T-helper 22 cell (primary cell): ENCODE measurements around the gene F12.
A peak's percentile ranks its signal among the peaks of the same experiment; 100 is the strongest.
"Not testable (repeated sequence)": the region's sequence is repeated elsewhere in the genome, so short reads cannot be mapped to it uniquely, and the experiment has no call there.

Experiments used
- DNase-seq: peaks from one replicate; pipeline ENCODE4 v3.0.0-alpha.2; 2020; ENCODE audit warnings: low read depth

The F12 gene

DNA sequence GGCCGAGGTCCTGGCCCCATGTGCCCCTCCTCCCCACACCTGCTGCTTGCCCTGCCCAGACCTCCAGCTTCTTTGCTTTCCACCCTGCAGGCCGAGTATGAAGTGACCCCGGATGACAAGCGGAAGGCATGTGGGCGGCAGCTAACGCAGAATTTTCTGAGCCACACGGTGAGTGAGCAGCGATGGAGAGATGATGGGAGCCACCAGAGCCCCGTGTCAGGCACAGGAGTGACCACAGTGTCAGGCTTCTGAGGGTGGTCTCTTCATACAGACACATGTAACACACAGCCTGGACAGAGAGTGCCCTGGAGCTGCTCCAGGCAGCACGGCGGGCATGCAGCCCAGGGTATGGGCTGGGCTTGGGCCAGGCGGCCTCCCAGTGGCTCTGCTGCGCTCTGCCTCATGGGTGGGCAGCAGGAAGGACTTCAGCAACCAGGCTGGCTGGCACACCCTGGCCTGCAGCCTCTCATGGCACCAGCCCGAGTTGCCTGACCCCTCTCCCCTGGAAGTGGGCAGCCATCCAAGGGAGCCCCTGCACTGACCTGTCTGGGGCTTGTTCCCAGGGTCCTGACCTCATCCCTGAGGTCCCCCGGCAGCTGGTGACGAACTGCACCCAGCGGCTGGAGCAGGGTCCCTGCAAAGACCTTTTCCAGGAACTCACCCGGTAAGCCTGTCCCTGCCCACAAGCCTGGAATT, 22.9 kb upstream of the F12 start:
- no peak for DNase-seq

DNA sequence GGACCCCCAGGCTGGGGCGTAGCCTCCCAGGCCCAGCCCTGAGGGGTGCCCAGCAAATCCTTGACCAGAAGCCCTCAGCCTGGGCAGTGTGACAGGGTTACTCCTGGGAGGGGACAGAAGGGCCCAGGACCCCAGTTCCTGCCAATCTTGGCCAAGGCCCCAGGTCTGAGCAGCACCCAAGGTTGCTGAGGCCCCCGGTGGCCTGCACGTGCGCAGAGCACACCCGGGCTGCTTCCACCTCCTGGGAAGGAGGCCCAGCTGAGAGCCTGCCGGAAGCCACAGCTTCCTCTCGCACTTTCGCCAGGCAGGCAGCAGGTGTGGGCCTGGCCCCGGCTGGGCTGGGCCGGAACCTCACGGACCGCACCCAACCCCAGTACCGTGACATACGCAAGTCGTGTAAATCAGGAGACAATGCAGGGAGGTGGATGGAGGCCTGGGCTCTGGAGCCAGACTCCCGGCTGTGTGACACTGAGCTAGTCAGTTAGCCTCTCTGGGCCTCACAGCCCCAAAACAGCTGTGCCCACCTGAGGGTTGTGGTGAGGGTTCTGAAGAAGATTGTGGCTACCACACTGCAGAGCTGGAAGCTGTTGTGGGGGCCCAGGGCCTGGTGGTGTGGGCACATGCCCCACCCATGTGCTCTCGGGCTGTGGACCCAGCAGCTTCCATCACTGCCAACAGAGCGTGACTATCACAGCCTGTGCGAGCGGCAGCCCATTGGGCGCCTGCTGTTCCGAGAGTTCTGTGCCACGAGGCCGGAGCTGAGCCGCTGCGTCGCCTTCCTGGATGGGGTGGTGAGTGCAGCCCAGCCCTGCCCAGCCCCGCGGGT, 22.2 kb upstream of the F12 start:
- peak; percentile 70 for DNase-seq

DNA sequence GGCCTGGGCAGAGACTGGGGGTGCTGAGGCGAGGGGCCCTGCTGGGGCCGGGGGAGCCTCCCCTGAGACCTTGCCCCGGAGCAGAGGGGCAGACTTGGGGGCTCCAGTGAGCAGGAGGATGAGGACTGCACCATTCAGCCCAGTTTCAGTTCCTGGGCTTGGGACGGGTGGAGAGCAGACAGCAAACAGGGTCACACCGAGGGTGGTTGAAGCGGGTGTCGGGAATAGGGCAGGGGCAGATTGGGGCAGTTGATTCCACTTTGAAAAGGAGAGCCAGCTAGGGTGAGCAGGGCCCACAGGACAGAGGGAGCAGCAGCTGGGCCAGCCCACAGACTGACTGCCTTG, 21.6 kb upstream of the F12 start:
- DNase-seq = no peak

DNA sequence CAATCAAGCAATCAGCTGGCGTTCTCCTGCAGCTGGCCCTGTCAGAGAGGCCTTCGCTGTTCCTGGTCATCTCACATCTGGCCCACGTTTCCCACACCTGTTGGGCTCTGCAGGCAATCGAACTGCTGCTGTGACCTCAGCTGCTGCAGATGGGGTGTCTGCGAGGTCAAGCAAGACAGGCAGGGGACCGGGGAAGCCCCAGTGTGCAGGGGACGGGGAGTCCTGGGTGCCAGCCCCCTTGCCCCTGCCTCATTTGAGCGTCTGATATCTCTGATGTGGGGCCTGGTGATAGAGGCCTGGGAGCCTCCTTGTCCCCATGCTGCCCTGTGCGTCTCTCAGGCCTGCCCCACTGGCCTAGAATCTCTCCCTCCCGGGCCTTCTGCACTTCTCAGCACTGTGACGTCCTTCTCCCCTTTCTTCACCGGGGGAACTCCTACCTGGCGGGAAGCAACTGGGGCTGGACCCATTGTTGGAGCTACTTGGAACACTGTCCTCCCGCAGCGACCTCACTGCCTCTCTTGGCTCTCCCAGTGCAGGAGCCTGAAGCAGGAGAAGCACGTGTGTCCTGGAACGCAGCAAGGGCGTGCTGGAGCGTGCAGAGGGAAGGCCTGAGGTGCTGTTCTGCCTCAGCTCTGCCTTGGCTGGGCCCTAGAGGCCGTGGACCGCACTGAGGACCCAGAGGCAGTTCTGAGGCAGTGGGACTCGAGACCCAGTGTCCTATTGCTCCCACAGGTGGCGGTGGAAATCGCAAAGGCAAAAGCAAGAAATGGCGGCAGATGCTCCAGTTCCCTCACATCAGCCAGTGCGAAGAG, 21.0 kb upstream of the F12 start:
- no peak for DNase-seq

DNA sequence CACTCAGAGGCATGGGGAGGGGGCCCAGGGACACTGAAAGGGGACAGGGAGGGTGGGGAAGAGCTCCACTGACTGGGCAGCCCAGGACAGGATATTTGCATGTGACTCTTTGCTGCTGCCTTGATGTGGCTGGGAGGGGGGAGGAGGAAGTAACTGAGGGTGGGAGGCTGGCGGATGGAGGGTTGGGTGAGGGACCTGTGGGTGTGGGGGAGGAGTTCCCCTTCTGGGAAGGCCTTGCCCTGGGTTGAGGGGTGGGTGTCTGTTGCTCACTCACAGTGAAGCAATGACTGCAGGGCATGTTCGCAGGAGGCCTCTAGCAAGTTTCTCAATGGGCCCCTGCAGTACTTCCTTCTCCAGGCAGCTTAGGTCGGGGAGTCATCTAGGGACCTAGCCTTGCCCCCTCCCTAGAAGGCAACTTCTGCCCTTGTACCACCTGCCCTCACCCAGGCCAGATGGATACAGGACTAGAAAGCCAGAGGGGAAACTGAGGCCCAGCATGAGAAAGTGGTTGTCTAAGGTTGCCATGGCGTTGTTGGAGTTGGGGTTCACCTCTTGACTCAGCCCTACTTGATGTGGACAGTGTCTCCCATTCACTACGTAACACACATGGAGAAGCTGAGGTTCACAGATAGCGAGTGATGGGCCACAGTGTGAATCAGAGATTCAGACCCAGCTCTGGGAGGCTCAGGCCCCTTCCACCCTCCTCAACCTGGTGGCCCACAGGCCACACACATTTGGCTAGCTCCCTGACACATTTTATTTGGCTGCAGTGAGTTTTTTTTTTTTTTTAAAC, 20.1 kb upstream of the F12 start:
- peak; percentile 85 for DNase-seq

DNA sequence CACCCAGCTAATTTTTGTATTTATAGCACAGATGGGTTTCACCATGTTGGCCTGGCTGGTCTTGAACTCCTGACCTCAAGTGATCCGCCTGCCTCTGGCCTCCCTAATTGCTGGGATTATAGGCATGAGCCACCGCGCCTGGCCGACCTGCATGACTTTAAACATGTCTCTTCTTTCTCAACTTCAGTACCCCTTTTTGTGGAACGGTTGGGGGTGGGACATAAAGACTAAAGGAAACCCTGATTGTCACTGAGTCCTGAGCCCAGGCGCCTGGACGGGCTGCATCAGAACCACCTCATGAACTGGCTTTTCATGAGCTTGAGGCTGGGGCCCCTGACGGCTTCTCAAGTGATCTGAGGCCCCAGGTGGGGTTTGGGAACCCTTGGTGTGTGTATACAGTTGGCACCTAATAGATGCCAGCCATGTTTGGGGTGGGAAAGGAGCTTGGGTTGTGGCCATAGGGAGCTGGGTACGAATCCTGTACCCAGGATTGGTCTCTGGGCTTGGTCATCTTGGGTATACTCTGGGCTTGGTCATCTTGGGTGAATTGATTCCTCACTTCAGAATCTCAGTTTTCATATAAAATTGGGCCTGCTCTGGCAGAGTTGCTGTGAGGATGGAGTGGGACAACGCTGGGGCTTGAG, 19.3 kb upstream of the F12 start:
- DNase-seq = no peak

DNA sequence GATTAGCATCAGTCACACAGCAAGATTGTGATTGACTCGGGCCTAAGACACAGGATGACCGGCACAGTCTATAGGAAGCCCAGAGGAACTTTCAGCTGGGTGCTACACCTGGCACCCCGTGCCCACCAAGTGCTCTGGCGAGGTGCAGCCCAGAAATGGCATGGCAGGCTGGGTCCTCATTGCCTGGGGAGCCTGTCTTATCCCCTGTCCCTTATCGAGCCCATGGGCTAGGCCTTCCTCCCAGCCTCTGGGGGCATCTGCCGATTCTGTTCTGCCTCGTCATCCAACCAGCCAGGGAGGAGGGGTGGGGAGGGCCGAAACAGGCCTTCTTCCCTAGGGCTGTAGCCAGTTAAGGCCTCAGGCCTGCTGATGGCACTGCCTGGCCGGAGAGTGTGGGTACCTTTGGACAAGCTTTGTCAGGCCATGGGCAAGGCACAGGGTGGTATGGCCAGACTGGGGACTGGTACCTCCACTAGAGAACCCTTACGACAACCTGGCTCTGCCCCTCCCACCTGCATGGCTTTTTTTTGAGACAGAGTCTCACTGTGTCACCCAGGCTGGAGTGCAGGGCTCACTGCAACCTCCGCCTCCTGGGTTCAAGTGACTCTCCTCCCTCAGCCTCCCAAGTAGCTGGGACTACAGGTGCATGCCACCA, 18.7 kb upstream of the F12 start:
- no peak for DNase-seq

DNA sequence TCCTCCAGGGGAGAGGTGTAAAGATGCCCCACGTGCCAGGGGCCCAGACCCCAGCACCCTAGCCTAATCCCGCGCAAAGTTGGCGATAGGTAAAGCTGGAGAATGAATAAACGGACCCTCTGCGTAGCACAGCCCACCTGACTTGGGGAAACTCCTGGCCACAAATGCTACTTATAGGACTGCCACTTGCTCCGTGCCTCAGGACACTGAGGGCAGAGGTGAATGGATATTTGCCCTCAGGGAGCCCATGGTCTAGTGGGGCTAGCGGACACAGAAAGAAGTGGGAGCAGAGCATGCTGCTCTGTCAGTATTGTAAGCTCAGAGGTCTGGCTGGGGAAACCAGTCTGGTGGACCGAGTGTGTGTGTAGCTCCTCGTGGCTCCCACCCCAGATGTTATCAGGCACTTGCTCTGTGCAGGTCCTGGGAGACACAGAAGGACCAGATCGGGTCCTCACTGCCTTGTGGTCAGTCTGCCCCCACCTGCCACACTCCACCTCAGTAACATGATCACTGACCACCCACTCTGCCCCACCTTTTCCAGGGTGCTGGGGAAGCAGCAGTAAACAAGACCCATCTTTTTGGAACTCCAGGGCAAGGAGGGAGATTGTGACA, 18.0 kb upstream of the F12 start:
- no peak for DNase-seq

DNA sequence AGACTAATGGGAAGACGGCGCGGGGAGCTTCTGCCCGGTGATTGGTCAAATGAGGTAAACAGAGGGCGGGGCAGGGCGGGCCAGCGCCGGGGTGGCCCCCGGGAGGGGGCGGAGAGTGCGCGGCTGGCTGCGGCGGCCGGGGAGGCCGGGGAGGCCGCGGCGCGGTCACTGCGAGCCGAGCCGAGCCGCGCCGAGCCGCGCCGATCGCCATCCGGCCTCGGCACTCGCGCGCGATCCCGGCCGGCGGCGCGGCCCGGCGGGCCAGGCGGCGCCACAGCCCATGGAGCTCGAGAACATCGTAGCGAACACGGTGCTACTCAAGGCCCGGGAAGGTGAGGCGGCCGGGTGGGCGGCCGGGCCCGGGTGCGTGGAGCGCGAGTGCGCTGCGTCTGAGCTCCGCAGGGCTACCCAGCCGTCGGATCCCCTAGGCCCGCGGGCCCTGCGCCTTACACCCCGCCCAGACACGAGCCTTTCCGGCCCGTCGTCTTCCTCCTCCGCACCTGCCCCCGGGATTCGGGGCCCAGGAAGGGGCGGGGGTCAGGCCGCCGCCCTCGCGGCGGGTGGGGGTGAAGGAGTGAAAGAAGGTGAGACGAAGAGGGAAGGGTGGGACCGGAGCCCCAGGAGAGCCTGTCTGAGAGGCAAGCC, 17.3 kb upstream of the F12 start, which contains the start of gene GRK6:
GRK6 (plus strand) TSS at position 111 of the 645 bp plus-strand sequence; CDS start at position 281, 170 bp downstream.
- DNase-seq = peak; percentile 58

DNA sequence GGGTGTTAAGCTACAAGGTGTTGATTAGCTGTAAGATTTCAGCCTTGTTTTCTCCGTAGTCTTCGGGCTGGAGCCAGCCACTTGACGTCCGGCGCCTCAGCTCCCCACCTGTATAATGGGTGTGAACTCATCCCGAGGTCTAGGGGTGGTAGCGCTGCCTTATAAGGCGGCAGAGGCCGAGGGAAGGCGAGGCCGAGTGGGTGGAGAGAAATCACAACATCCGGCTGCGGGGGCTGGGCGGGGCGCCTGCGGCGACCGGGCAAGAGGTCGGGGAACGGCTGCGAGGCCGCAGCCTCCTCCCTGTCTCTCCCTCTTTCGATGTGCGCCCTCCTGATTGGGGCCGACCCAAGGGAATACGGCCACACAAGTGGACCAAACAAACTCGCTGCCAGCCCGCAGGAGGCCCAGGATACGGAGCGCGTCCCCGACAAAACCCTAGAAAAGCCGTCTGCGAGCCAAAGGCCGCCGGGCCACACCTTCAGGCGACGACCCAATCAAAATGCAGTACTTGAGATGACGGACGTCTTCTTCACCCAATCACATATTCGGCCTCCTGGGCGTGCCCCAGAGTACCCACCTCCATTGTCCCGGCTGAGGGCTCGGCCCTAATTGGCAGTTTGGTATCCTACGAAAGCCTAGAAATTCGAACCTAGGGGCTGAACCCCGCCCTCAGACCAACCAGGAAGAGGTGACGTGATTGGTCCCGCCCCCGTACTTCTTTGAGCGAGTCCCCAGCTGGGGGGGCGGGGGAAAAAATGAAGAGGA, 16.6 kb upstream of the F12 start:
- DNase-seq = peak; percentile 100

DNA sequence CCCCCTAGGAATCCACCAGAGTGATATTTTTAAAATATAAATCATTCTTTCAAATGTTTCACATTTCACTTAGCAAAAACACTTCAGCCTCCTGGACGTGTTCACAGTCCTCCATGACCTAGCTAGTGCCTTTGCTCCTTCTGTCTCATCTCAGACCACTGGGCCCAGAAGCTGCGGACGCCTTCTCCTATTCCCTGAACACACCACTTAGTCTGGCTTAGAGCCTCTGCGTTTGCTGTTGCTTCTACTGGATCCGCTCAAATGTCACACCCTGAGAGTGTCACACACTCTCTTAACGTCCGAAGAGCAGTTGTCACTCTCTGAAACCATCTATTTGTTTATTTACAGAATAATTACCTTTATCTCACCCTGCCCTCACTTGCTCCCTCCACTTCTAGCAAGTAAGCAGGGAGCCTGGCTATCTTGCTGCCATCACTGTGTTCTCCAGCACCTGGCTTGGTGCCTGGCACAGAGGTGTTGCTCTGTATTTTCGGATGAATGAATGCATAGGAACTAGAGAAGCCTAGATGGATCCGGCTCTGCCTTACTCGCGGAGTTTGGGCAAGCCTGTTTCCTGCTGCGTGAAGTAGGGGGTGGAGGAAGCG, 15.9 kb upstream of the F12 start:
- no peak for DNase-seq

DNA sequence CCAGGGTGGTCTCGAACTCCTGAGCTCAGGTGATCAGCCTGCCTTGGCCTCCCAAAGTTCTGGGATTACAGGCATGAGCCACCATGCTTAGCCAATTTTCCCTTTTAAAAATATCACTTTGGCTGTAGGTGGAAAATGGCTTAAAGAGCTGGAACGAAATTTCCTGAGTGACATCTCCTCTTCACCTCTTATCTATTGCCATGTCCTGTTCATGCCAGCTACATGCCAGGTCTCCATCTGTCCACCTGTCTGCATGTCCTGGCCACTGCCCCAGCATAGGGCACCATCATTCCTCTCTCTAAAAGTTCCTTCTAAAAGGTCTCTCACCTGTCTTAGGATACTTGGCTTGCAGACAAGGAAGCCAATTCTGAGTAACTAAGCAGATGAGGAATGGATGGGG, 14.3 kb upstream of the F12 start:
- no peak for DNase-seq

DNA sequence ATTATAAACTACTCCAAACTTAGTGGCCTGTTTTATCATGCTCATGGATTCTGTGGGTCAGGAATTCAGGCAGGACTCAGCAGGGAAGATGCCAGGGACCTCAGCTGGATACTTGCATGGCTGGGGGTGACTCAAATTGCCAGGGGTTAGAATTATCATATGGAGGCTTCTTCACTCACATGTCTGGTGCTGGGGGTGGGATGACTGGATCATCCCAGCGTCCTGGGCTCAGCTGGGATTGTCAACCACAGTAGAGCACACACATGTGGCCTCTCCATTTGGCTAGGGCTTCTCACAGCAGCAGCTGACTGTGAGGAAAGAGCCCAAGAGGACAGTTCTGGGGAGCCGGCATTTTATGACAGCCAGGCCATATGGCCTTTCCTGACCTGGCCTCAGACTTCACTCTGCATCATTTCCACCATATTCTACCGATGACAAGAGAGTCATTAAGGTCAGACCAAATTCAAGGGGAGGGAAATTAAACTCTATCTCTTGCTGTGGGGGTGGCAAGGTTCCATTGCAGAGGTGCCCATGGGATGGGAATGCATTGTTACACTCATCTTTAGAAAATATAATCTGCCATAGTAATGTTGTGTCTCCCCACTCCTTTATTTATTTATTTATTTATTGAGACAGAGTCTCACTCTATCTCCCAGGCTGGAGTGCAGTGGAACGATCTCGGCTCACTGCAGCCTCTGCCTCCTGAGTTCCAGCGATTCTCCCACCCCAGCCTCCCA, 11.9 kb upstream of the F12 start:
- DNase-seq = no peak

DNA sequence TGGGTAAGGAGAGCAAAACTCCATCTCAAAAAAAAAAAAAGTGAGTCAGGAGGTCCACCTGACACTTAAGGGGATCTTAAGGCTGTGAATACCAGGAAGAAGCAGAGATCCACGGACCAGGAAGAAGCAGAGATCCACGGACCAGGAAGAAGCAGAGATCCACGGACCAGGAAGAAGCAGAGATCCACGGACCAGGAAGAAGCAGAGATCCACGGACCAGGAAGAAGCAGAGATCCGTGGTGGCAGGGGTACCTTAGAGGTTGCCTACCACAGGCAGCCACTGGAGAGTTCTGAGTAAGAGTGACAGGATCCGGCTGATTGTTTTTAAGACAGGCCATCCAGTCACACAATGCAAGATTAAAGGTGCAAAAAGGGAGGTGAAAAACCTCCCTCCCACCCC, 11.1 kb upstream of the F12 start:
- not testable (repeated sequence) for DNase-seq

DNA sequence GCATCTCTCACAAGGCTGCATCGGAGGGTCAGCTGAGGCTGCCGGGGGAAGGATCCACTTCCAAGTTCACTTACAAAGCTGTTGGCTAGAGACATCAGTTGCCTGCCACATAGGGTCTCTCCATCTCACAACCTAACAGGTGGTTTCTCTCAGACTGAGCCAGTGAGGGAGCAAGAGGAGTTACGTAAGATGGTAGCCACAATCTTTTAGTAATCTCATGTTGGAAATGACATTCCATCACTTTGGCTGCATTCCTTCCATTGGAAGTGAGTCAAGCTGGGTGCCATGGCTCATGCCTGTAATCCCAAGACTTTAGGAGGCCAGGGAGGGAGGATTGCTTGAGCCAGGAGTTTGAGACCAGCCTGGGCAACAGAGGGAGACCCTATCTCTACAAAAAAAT, 9.7 kb upstream of the F12 start:
- no peak for DNase-seq

DNA sequence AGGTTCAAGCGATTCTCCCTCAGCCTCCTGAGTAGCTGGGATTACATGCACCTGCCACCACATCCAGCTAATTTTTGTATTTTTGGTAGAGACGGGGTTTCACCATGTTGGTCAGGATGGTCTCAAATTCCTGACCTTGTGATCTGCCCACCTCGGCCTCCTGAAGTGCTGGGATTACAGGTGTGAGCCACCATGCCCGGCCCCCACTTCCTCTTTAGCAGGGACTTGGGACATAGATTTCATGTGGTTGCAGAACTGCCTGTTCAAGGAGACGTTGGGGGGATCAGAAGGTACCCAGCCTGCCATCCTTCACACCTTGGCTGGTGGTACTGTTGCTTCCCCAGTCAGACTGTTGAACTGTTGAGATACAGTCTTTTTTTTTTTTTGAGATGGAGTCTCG, 7.7 kb upstream of the F12 start:
- DNase-seq = not testable (repeated sequence)

DNA sequence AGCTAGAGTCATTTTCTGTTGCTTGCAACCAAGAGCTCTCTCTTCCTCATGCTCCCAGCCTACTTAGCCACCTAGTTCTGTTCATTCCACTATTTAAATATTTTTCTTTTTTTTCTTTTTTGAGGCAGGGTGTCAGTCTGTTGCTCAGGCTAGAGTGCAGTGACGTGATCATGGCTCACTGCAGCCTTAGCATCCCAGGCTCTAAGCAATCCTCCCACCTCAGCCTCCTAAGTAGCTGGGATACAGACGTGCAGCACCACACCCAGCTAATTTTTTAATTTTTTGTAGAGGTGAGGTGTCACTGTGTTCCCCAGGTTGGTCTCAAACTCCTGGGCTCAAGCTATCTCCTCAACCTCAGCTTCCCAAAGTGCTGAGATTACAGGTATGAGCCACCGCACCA, 5.1 kb upstream of the F12 start:
- no peak for DNase-seq

DNA sequence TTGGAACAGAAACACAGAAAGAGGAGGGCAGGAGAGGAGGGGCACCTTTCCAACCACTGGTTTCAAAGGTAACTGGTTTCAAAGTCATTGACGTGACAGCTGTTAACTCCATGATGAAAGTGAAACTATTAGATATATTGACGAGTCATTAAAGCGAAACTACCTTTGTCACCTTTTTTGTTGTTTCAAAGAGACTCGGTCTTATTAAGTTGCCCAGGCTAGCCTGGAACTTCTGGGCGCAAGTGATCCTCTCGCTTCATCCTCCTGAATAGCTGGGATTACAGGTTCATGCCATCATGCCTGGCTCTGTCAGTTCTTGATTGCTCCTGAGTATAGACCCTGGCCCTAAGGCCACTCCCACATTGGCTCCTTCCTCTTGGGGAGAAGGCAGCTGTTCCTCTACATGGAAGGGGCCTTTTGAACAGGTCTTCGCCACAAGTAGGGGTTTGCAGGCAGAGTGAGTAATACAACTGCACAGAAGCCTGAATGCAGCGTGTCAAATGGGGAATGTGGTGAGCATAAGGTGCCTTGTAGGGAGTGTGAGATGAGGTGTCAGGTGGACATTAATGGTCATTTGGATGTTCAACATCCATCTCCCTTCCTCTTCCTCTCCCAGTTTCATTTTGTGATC, 3.4 kb upstream of the F12 start:
- DNase-seq = no peak
